Measurements from ENCODE around the gene SVEP1. TPM values are rescaled to one million over a fixed set of nuclear protein-coding genes. Genes with fewer than 3 reads are reported as not detected.

SVEP1 gene
- total RNA-seq, 1 donor from 2014 or later = not detected

GRCh38 chr9:110487196-110487595, 92.3 kb downstream of the SVEP1 start:
- H3K4me3 Mint-ChIP-seq = no peak overlapping the region
- DNase-seq (ENCODE audit: low spot score) = no peak
- H3K36me3 Mint-ChIP-seq (ENCODE audit: low read depth) = no peaks in the 10 kb centered on the region
- peaks cover 3% of the 10 kb centered on the region for H3K27me3 Mint-ChIP-seq (ENCODE audit: insufficient read depth)
- H3K4me1 Mint-ChIP-seq (ENCODE audit: low read depth) = no peaks in the 10 kb centered on the region
- no peak overlapping the region for H3K27ac Mint-ChIP-seq
- intact Hi-C loops (cut with micrococcal nuclease) = no loop called here
- H3K9me3 Mint-ChIP-seq = no peaks in the 10 kb centered on the region

- Mint-ChIP-seq H3K36me3 (ENCODE audit: low read depth) (no peaks in the 10 kb centered on the region), H3K9me3 (no peaks in the 10 kb centered on the region), H3K4me1 (ENCODE audit: low read depth) (no peaks in the 10 kb centered on the region), H3K27me3 (ENCODE audit: insufficient read depth) (peaks cover 3% of the 10 kb centered on the region), H3K4me3 (no peak overlapping the region), H3K27ac (no peak overlapping the region)
- intact Hi-C loops (cut with micrococcal nuclease) = no loop called here
- DNase-seq (ENCODE audit: low spot score) = no peak
Measured at GRCh38 chr9:110486218-110486617, 93.3 kb downstream of the SVEP1 start.

- intact Hi-C loops (cut with micrococcal nuclease) = no loop called here
- DNase-seq (ENCODE audit: low spot score) = no peak
- Mint-ChIP-seq H3K9me3 (no peaks in the 10 kb centered on the region), H3K36me3 (ENCODE audit: low read depth) (no peaks in the 10 kb centered on the region), H3K4me3 (no peak overlapping the region), H3K27ac (no peak overlapping the region), H3K4me1 (ENCODE audit: low read depth) (no peaks in the 10 kb centered on the region), H3K27me3 (ENCODE audit: insufficient read depth) (peaks cover under 1% of the 10 kb centered on the region)
Measured at GRCh38 chr9:110479481-110479880, 100.1 kb downstream of the SVEP1 start.

- intact Hi-C loops (cut with micrococcal nuclease) = no loop called here
- H3K36me3 Mint-ChIP-seq (ENCODE audit: low read depth) = no peaks in the 10 kb centered on the region
- no peak for DNase-seq (ENCODE audit: low spot score)
- H3K4me3 Mint-ChIP-seq = no peak overlapping the region
- H3K9me3 Mint-ChIP-seq = no peaks in the 10 kb centered on the region
- no peak overlapping the region for H3K27ac Mint-ChIP-seq
- no peaks in the 10 kb centered on the region for H3K27me3 Mint-ChIP-seq (ENCODE audit: insufficient read depth)
- H3K4me1 Mint-ChIP-seq (ENCODE audit: low read depth) = no peaks in the 10 kb centered on the region
Measured at GRCh38 chr9:110476251-110476650, 103.3 kb downstream of the SVEP1 start.

GRCh38 chr9:110472111-110472510, 107.4 kb downstream of the SVEP1 start:
- Mint-ChIP-seq H3K27me3 (ENCODE audit: insufficient read depth) (no peaks in the 10 kb centered on the region), H3K9me3 (no peaks in the 10 kb centered on the region), H3K4me3 (no peak overlapping the region), H3K4me1 (ENCODE audit: low read depth) (no peaks in the 10 kb centered on the region), H3K27ac (no peak overlapping the region), H3K36me3 (ENCODE audit: low read depth) (no peaks in the 10 kb centered on the region)
- DNase-seq (ENCODE audit: low spot score) = no peak
- intact Hi-C loops (cut with micrococcal nuclease) = no loop called here

- Mint-ChIP-seq H3K9me3 (no peaks in the 10 kb centered on the region), H3K27ac (no peak overlapping the region), H3K4me3 (no peak overlapping the region), H3K27me3 (ENCODE audit: insufficient read depth) (no peaks in the 10 kb centered on the region), H3K36me3 (ENCODE audit: low read depth) (no peaks in the 10 kb centered on the region), H3K4me1 (ENCODE audit: low read depth) (no peaks in the 10 kb centered on the region)
- no peak for DNase-seq (ENCODE audit: low spot score)
- intact Hi-C loops (cut with micrococcal nuclease) = no loop called here
Measured at GRCh38 chr9:110468950-110469349, 110.6 kb downstream of the SVEP1 start.

- intact Hi-C loops (cut with micrococcal nuclease) = no loop called here
- no peak overlapping the region for H3K27ac Mint-ChIP-seq
- no peaks in the 10 kb centered on the region for H3K36me3 Mint-ChIP-seq (ENCODE audit: low read depth)
Measured at GRCh38 chr9:110465190-110465589, 114.4 kb downstream of the SVEP1 start.

GRCh38 chr9:110464321-110464720, 115.2 kb downstream of the SVEP1 start:
- H3K4me1 Mint-ChIP-seq (ENCODE audit: low read depth) = no peaks in the 10 kb centered on the region
- no peaks in the 10 kb centered on the region for H3K27me3 Mint-ChIP-seq (ENCODE audit: insufficient read depth)
- no peak overlapping the region for H3K27ac Mint-ChIP-seq
- no peaks in the 10 kb centered on the region for H3K36me3 Mint-ChIP-seq (ENCODE audit: low read depth)
- no peaks in the 10 kb centered on the region for H3K9me3 Mint-ChIP-seq
- DNase-seq (ENCODE audit: low spot score) = no peak
- intact Hi-C loops (cut with micrococcal nuclease) = no loop called here
- no peak overlapping the region for H3K4me3 Mint-ChIP-seq

More at GRCh38 chr9:110465190-110465589, 114.4 kb downstream of the SVEP1 start:
- no peaks in the 10 kb centered on the region for H3K27me3 Mint-ChIP-seq (ENCODE audit: insufficient read depth)
- no peak for DNase-seq (ENCODE audit: low spot score)
- no peaks in the 10 kb centered on the region for H3K9me3 Mint-ChIP-seq
- H3K4me3 Mint-ChIP-seq = no peak overlapping the region
- no peaks in the 10 kb centered on the region for H3K4me1 Mint-ChIP-seq (ENCODE audit: low read depth)

- Mint-ChIP-seq H3K27me3 (ENCODE audit: insufficient read depth) (no peaks in the 10 kb centered on the region), H3K4me1 (ENCODE audit: low read depth) (no peaks in the 10 kb centered on the region), H3K27ac (no peak overlapping the region), H3K4me3 (no peak overlapping the region), H3K9me3 (no peaks in the 10 kb centered on the region), H3K36me3 (ENCODE audit: low read depth) (no peaks in the 10 kb centered on the region)
- intact Hi-C loops (cut with micrococcal nuclease) = no loop called here
- DNase-seq (ENCODE audit: low spot score) = no peak
Measured at GRCh38 chr9:110463499-110463898, 116.0 kb downstream of the SVEP1 start.

GRCh38 chr9:110457245-110457644, 122.3 kb downstream of the SVEP1 start:
- no peak overlapping the region for H3K4me3 Mint-ChIP-seq
- H3K9me3 Mint-ChIP-seq = no peaks in the 10 kb centered on the region
- H3K36me3 Mint-ChIP-seq (ENCODE audit: low read depth) = no peaks in the 10 kb centered on the region

GRCh38 chr9:110456681-110457080, 122.9 kb downstream of the SVEP1 start:
- no peak overlapping the region for H3K4me3 Mint-ChIP-seq
- no peaks in the 10 kb centered on the region for H3K27me3 Mint-ChIP-seq (ENCODE audit: insufficient read depth)
- H3K9me3 Mint-ChIP-seq = no peaks in the 10 kb centered on the region
- no peak for DNase-seq (ENCODE audit: low spot score)
- H3K4me1 Mint-ChIP-seq (ENCODE audit: low read depth) = no peaks in the 10 kb centered on the region
- H3K27ac Mint-ChIP-seq = no peak overlapping the region
- H3K36me3 Mint-ChIP-seq (ENCODE audit: low read depth) = no peaks in the 10 kb centered on the region
- intact Hi-C loops (cut with micrococcal nuclease) = no loop called here

More at GRCh38 chr9:110457245-110457644, 122.3 kb downstream of the SVEP1 start:
- Mint-ChIP-seq H3K4me1 (ENCODE audit: low read depth) (no peaks in the 10 kb centered on the region), H3K27ac (no peak overlapping the region), H3K27me3 (ENCODE audit: insufficient read depth) (no peaks in the 10 kb centered on the region)
- intact Hi-C loops (cut with micrococcal nuclease) = no loop called here
- no peak for DNase-seq (ENCODE audit: low spot score)

- no peaks in the 10 kb centered on the region for H3K9me3 Mint-ChIP-seq
- DNase-seq (ENCODE audit: low spot score) = no peak
- no peaks in the 10 kb centered on the region for H3K4me1 Mint-ChIP-seq (ENCODE audit: low read depth)
- no peaks in the 10 kb centered on the region for H3K36me3 Mint-ChIP-seq (ENCODE audit: low read depth)
- H3K27ac Mint-ChIP-seq = no peak overlapping the region
- H3K4me3 Mint-ChIP-seq = no peak overlapping the region
- H3K27me3 Mint-ChIP-seq (ENCODE audit: insufficient read depth) = no peaks in the 10 kb centered on the region
- intact Hi-C loops (cut with micrococcal nuclease) = no loop called here
Measured at GRCh38 chr9:110455860-110456259, 123.7 kb downstream of the SVEP1 start.

GRCh38 chr9:110452227-110452801, 127.2 kb downstream of the SVEP1 start:
- Mint-ChIP-seq H3K27ac (no peak overlapping the region), H3K4me1 (ENCODE audit: low read depth) (no peaks in the 10 kb centered on the region), H3K36me3 (ENCODE audit: low read depth) (no peaks in the 10 kb centered on the region), H3K9me3 (no peaks in the 10 kb centered on the region), H3K27me3 (ENCODE audit: insufficient read depth) (no peaks in the 10 kb centered on the region), H3K4me3 (no peak overlapping the region)
- DNase-seq (ENCODE audit: low spot score) = no peak
- intact Hi-C loops (cut with micrococcal nuclease) = loop anchor here (1.0 kb wide), 1 partner anchor 171 kb away; no protein-coding TSS in a partner anchor

GRCh38 chr9:110451726-110452125, 127.8 kb downstream of the SVEP1 start:
- DNase-seq (ENCODE audit: low spot score) = no peak
- Mint-ChIP-seq H3K9me3 (no peaks in the 10 kb centered on the region), H3K4me1 (ENCODE audit: low read depth) (no peaks in the 10 kb centered on the region), H3K27ac (no peak overlapping the region), H3K27me3 (ENCODE audit: insufficient read depth) (no peaks in the 10 kb centered on the region), H3K4me3 (no peak overlapping the region), H3K36me3 (ENCODE audit: low read depth) (no peaks in the 10 kb centered on the region)
- intact Hi-C loops (cut with micrococcal nuclease) = loop anchor here (1.0 kb wide), 1 partner anchor 172 kb away; no protein-coding TSS in a partner anchor
